T1000 (cell line): ENCODE results near the gene SLC28A3.
"Not testable (repeated sequence)": the region's sequence is repeated elsewhere in the genome, so short reads cannot be mapped to it uniquely, and the experiment has no call there.

ENCODE experiments used
- DNase-seq: peaks from one replicate; lab custom pipeline; 2025; ENCODE audit warnings: mixed read lengths; lab: John Stamatoyannopoulos, UW

Gene SLC28A3

DNA sequence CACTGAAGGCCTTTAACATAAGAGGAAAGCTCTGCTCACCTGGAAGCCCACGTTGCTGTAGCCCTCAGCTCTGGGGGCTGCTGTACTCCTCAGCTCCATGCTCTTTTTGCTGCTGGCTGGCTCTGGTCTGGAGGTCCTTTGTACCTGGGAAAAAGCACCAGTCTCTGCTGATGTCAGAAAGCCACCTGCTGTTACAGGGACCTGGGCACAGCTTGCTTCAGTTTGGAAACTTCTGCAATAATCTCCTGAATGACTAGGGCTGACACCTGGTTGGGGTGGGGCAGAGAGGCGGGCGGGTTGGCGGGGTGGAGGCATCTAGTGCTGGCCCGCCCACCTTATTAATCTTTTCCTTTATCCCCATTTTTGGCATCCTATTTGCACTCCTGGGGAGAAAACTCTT lies at the start of gene SLC28A3:
Gene SLC28A3 (minus strand): TSS at position 224 of the 400 bp plus-strand sequence. CDS start 125 bp downstream, at position 99.
- no peak for DNase-seq

GRCh38 chr9:84390254-84390653 lies 49.7 kb upstream of the SLC28A3 start:
- not testable (repeated sequence) for DNase-seq

- DNase-seq: no peak
These were observed 47.3 kb upstream of the SLC28A3 start for GRCh38 chr9:84387821-84388220.

GRCh38 chr9:84386753-84387152 lies 46.2 kb upstream of the SLC28A3 start:
- DNase-seq: no peak

DNA sequence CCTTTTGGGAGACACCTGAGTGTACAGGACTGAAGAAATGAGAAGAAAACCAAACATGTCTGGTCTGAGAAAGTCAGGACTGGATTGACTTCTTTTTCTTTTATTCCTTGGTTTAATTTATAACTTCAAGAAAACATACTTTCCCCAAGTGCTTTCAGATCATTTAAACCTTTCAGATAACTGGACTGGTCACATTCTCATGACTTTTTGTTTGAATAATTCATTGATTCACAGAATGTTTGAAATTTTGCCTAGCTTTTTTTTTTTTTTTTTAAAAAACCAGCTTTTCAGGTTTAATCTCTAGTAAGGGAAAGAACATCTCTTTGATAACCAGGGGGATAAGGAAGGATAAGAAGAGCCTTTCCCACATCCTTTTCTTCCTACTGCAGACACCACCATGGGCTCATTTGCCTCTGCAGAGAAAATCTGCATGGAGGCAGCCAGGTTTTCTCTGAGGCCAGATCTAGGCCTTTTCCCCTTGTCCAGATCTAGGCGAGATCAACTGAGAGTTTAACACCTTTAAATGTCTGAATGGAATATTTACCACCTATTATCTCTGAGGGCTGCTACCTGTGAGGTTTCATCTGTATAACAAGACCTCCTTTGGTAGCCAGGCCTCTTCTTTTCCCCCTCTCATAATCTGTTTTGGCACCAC lies 45.0 kb upstream of the SLC28A3 start:
- DNase-seq: no peak

DNA sequence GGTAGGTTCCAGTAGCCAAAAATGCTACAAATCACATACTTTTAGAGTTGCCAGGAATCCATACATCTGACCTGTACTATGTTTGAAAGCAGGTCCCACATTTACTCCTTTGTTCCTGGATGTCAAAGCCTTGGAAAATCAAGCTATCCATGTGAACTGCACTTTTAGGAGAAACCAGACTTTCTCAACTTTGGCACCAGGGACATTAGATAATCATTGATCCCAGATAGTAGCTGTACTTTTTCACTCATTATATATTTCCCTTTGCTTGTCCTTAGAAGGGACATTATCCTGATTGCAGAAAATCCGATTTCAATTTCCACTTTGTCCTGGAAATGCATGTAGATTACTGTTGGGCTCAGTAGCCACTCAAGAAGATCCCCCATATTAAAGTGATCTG lies 44.1 kb upstream of the SLC28A3 start:
- no peak for DNase-seq

GRCh38 chr9:84383178-84383577 lies 42.6 kb upstream of the SLC28A3 start:
- DNase-seq: no peak

- DNase-seq: no peak
These were observed 42.2 kb upstream of the SLC28A3 start for GRCh38 chr9:84382720-84383119.

DNA sequence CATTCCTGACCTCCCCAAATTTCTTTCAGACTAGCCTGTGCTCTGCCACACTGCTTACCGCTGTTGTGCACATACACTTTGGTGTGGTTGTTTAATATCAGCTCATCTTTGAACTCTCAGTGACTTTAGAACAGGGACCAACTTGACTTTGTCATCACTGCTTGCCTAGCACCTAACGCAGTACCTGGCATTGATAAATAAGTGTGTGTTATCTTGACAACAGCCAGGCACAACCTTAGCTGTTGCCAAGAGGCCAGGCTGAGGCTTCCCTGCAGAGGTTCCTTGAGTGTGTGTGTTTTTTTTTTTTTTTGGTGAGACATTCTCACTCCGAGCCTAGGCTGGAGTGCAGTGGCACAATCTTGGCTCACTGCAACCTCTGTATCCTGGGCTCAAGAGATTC lies 41.0 kb upstream of the SLC28A3 start:
- no peak for DNase-seq

GRCh38 chr9:84379740-84380139 lies 39.2 kb upstream of the SLC28A3 start:
- DNase-seq: no peak

- no peak for DNase-seq
These were observed 35.4 kb upstream of the SLC28A3 start for GRCh38 chr9:84375954-84376353.

GRCh38 chr9:84374516-84374915 lies 34.0 kb upstream of the SLC28A3 start:
- DNase-seq: no peak

DNA sequence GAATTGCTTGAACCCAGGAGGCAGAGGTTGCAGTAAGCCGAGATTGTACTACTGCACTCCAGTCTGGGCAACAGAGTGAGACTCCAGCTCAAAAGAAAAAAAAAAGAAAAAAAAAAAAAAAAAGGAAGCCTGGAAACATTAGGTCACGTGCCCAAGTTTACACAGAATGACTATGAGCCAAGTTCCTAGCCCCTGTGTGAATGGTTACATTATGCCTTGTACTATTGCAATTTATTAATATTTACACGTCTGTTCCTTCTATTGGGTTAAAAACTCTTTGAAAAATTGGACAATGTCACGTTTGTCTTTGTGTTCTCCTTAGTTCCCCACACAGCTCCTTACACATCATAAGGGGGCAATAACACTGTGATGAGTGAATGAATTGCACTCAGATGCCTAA lies 33.5 kb upstream of the SLC28A3 start:
- DNase-seq: no peak

DNA sequence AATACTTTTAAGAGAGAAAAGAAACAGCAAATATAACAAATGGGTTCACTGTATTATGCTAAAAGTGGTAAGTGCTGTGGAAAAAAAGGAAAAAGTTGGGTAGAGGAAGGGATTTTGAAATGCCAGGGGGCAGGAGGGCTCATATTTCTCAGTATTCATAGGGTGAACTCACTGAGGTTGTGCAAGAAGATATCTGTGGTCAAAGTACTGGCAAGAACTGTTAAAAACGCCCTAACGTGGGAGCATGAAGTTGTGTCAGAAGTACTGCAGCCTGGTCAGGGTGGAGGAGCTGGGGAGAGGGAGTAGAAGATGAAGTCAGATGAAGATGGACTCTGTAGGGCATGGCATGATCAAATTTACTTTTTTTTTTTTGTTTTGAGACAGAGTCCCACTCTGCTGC lies 31.2 kb upstream of the SLC28A3 start:
- DNase-seq: peak; percentile 30

DNA sequence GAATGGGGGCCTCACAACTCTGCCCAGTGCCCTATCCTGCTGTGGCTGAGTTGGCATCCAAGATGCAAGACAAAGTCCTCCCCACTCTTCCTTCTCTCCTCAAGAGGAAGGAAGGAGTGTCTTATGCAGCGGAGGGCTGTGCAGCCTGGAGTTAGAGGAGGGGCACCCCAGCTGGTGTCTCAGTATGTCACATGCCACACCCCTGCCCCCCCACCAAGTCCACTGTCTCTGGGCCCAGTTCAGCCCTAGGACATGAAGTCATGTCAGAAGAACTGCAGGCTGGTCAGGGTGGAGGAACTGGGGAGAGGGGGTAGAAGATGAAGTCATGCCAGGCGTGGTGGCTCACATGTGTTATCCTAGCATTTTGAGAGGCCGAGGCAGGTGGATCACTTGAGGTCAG lies 28.0 kb upstream of the SLC28A3 start:
- DNase-seq: no peak

- DNase-seq: not testable (repeated sequence)
These were observed 27.2 kb upstream of the SLC28A3 start for GRCh38 chr9:84367726-84368125.

DNA sequence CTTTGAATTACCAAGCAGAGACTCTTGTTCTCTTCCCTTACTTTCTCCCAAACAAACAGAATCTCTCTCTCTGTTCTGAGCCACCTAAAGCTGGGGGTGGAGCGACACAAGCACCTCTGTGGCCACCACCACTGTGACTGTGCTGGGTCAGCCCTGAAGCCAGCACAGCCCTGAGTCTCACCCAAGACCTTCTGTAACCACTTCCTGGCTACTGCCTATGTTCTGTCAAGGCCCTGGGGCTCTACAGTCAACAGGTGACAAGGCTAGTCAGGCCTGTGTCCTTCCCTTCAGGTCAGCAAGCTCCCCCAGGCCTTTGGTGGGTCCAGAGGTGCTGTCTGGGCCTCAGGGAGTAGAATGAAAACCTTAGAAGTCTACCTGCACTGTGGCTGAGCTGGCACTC lies 26.1 kb upstream of the SLC28A3 start:
- no peak for DNase-seq

- DNase-seq: not testable (repeated sequence)
These were observed 24.4 kb upstream of the SLC28A3 start for GRCh38 chr9:84364894-84365490.

DNA sequence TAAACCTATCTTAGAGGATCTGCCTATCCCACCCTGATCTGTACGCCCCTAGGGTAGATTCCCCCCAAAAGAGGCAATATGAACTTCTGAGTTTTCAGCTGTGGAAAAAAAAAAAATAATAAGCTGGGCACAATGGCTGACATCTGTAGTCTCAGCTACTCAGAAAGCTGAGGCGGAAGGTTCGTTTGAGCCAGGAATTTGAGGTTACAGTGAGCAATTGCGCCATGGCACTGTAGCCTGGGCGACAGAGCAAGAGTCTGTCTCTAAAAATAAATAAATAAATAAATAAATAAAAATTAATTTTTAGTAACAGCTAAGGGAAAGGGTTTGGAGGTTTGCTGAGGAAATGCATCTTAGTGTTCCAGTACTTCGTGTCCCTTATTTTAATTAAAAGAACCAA lies 21.1 kb upstream of the SLC28A3 start:
- no peak for DNase-seq

- no peak for DNase-seq
These were observed 16.7 kb upstream of the SLC28A3 start for GRCh38 chr9:84357275-84357674.

DNA sequence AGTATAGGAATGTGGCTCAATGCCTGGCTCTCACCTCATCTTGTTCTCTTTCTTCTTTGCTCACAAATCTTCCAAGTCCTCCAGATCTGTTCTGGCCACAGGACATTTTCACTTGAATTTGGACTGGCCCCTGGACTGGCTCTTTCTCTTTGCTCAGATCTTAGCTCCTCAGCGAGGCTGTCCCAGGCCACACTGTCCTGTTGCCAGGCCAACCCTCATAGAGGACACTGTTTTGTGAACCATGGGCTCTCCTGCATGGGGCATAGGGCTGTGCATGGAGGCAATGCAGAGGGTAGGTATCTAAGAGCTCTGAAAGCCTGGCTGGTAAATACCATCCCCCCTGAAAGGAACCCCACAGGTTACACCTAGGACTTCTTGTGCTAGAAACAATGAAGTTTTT lies 13.5 kb upstream of the SLC28A3 start:
- DNase-seq: no peak

DNA sequence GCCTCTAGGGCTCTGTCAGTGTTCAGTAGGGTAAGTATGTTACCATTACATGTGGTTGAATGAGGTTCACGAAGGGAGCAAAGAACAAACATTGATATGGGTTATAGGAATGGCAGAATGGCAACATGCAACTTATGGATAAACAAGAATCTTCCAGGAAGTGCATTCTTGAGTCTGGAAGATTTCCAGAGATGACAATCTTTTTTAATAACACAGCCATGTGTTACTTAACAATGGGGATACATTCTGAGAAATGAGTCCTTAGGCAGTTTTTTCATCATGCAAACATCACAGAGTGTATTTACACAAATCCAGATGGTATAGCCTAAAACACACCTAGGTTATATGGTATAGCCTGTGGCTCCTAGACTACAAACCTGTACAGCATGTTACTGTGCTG lies 9.1 kb upstream of the SLC28A3 start:
- no peak for DNase-seq

GRCh38 chr9:84343111-84343521 lies 2.6 kb upstream of the SLC28A3 start:
- peak; percentile 29 for DNase-seq

DNA sequence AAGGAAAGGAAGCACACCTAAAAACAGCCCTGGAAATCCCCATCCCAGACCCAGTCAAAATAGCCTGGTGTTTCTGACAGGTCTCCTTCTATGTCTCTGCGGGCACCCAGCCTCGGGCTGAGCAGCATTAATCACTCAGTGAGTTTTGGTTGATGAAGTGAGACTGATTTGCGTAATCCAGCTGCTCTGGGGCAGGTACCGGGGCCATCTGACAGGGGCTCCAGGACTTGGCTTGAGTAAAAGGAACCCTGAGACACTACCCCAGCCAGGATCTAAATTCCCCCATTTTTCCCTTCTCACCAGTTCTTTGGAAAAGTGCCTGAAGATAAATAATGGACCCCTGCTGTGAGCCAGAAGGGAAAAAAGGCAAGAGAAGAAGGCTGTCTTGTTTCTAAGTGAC lies 596 bp downstream of the SLC28A3 start:
- no peak for DNase-seq
